ENCODE measurements around the gene CES4A. TPM values are rescaled to one million over a fixed set of nuclear protein-coding genes. Genes with fewer than 3 reads are reported as not detected.

Gene CES4A
- polyA plus RNA-seq, 1 of the 3 experiments (the other 2 are of a cell fraction) = 7.3 TPM

DNA sequence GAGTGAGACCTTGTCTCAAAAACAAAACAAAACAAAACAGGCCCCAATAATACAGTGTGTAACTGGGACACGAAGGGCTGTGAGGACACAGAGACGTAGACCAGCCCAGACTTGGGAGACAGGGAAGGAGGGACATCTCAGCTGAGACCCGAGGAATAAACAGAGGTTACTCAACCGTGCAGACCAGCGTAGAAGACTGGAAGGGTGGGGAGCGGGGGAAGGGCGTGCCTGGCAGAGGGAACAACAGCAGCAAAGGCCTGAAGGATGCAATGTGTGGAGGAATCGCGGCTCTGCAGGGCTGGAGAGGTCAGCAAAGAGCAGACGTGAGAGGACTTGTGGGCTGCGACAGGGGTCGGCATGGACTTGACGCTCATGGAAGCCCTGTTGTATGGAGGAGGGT, 11.6 kb upstream of the CES4A start:
- H3K4me1 ChIP-seq (ENCODE audit: control insufficient read depth in 1 of 2, insufficient read depth in 2 of 2, low read depth in 1 of 2, low read length in 1 of 2) = no peaks in the 10 kb centered on the region; a peak in 1 of 4 replicates
- H3K4me3 ChIP-seq (ENCODE audit: low read depth in 2 of 2, low read length in 1 of 2) = no peak overlapping the region
- no peaks in the 10 kb centered on the region for H3K27me3 ChIP-seq (ENCODE audit: insufficient read depth)
- H3K36me3 ChIP-seq (replicated peaks in 1 of 2; ENCODE audit: control insufficient read depth in 1 of 2, insufficient read depth in 2 of 2, low read length in 1 of 2) = no peaks in the 10 kb centered on the region
- H2AFZ ChIP-seq (ENCODE audit: low read depth) = no peak overlapping the region
- ChIA-PET CTCF (interaction anchor here (0.6 to 6.9 kb wide), 31 partner anchors 8 to 309 kb away, joined by 3 to 103 read pairs (median 5); partner anchors contain the start of genes B3GNT9, CES3, CES4A and PHAF1), POLR2A (no interaction called here)
- H3K9me2 ChIP-seq = no peaks in the 10 kb centered on the region
- WGBS (ENCODE audit: low lambda C conversion rate) = 76% methylated on average over 13 of the region's 13 CpGs
- TF ChIP-seq RAD21 (IDR thresholded peaks at IDR 0.05; ENCODE audit: low read length) = no peak
- TF ChIP-seq USF2 (IDR thresholded peaks at IDR 0.05; ENCODE audit: borderline replicate concordance, low read depth, low read length) = no peak
- TF ChIP-seq REST (IDR thresholded peaks at IDR 0.05; ENCODE audit: low read depth, low read length) = no peak
- TF ChIP-seq ZBTB33 (IDR thresholded peaks at IDR 0.05; ENCODE audit: borderline replicate concordance, low read depth) = no peak
- no peak for TF ChIP-seq EP300 (IDR thresholded peaks at IDR 0.05; ENCODE audit: borderline replicate concordance in 1 of 2, low read depth in 1 of 2, low read length in 1 of 2)
- TF ChIP-seq SMC3 (IDR thresholded peaks at IDR 0.05; ENCODE audit: low read depth, low read length) = no peak
- TF ChIP-seq RXRA (IDR thresholded peaks at IDR 0.05; ENCODE audit: borderline replicate concordance, low read depth) = no peak
- no peak for TF ChIP-seq USF1 (IDR thresholded peaks at IDR 0.05; ENCODE audit: borderline replicate concordance, low read depth)
- TF ChIP-seq IRF3 (IDR thresholded peaks at IDR 0.05; ENCODE audit: low read depth, low read length) = no peak
- TF ChIP-seq TCF12 (IDR thresholded peaks at IDR 0.05) = no peak
- no peak for TF ChIP-seq FOSL2 (IDR thresholded peaks at IDR 0.05; ENCODE audit: borderline replicate concordance, low read depth)
- TF ChIP-seq, protein P1, sequence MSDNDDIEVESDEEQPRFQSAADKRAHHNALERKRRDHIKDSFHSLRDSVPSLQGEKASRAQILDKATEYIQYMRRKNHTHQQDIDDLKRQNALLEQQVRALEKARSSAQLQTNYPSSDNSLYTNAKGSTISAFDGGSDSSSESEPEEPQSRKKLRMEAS (IDR thresholded peaks at IDR 0.05; ENCODE audit: low read depth) = no peak
- TF ChIP-seq NFIC (IDR thresholded peaks at IDR 0.05; ENCODE audit: borderline replicate concordance) = no peak
- no peak overlapping the region for H3K27ac ChIP-seq (ENCODE audit: low read depth in 2 of 2, low read length in 1 of 2)
- H3K4me2 ChIP-seq = no peak overlapping the region
- no peak for DNase-seq
- H3F3A ChIP-seq (replicated peaks; ENCODE audit: insufficient read depth) = no peaks in the 10 kb centered on the region
- H3K9me3 ChIP-seq = no peaks in the 10 kb centered on the region
- H3K9ac ChIP-seq = no peak overlapping the region
- no peaks in the 10 kb centered on the region for H4K20me1 ChIP-seq (ENCODE audit: insufficient read depth)
- no peaks in the 10 kb centered on the region for H3K79me2 ChIP-seq (ENCODE audit: insufficient read depth)
